HG02571 (cell line): ENCODE results near the gene HIVEP3.

ENCODE experiments used
- ATAC-seq: cut with Tn5 transposase; IDR thresholded peaks from one replicate; pipeline ENCODE4 v1.9.1; 2021; ENCODE audit warnings: mild to moderate bottlenecking, moderate library complexity; ENCODE audit not compliant: unreplicated experiment

The HIVEP3 gene

GRCh38 chr1:41510531-41511238 is 408.0 kb downstream of the HIVEP3 start:
- ATAC-seq: no peak

- no peak for ATAC-seq
Observed at GRCh38 chr1:41509270-41509671, 409.5 kb downstream of the HIVEP3 start.

GRCh38 chr1:41508290-41508689 is 410.4 kb downstream of the HIVEP3 start:
- ATAC-seq: no peak

- no peak for ATAC-seq
Observed at GRCh38 chr1:41507836-41508235, 410.9 kb downstream of the HIVEP3 start.

GRCh38 chr1:41507110-41507720 is 411.5 kb downstream of the HIVEP3 start:
- ATAC-seq: no peak

- ATAC-seq: no peak
Observed at GRCh38 chr1:41504114-41505035, 414.3 kb downstream of the HIVEP3 start.

- no peak for ATAC-seq
Observed at GRCh38 chr1:41503538-41504113, 415.1 kb downstream of the HIVEP3 start.

GRCh38 chr1:41502912-41503311 is 415.8 kb downstream of the HIVEP3 start:
- ATAC-seq: no peak

- no peak for ATAC-seq
Observed at GRCh38 chr1:41501581-41501980, 417.1 kb downstream of the HIVEP3 start.

GRCh38 chr1:41500781-41501518 is 417.8 kb downstream of the HIVEP3 start:
- ATAC-seq: no peak

- no peak for ATAC-seq
Observed at GRCh38 chr1:41500378-41500777, 418.3 kb downstream of the HIVEP3 start.

- no peak for ATAC-seq
Observed at GRCh38 chr1:41499591-41499990, 419.1 kb downstream of the HIVEP3 start.

GRCh38 chr1:41498804-41499203 is 419.9 kb downstream of the HIVEP3 start:
- no peak for ATAC-seq

- ATAC-seq: no peak
Observed at GRCh38 chr1:41498391-41498790, 420.3 kb downstream of the HIVEP3 start.

- ATAC-seq: no peak
Observed at GRCh38 chr1:41497461-41498030, 421.2 kb downstream of the HIVEP3 start.

- ATAC-seq: no peak
Observed at GRCh38 chr1:41497056-41497440, 421.7 kb downstream of the HIVEP3 start.

GRCh38 chr1:41496080-41497055 is 422.4 kb downstream of the HIVEP3 start:
- ATAC-seq: no peak

GRCh38 chr1:41495210-41495948 is 423.3 kb downstream of the HIVEP3 start:
- ATAC-seq: no peak
